Ovary (tissue), 9 donors: ENCODE measurements around the gene GNGT1. TPM values are rescaled to one million over a fixed set of nuclear protein-coding genes. Genes with fewer than 3 reads are reported as not detected.
A peak's percentile ranks its signal among the peaks of the same experiment; 100 is the strongest.

Source experiments
- DNase-seq, 5 donors: peaks; one replicate each; pipeline ENCODE4 v3.0.0-alpha.2; 2019 to 2020
- H3K27ac ChIP-seq, 2 donors: fragments of 200-600 bp; one replicate each; pipeline versions ENCODE4 v1.5.1 to v1.8.0; 2019 to 2022
- H3K27me3 ChIP-seq: fragments of 200-600 bp; one replicate; pipeline ENCODE4 v1.8.0; 2022
- H3K36me3 ChIP-seq: fragments of 200-600 bp; sonication (generic); one replicate; pipeline ENCODE4 v1.5.1; 2019
- H3K4me1 ChIP-seq: one replicate; pipeline ENCODE4 v1.8.1; 2013; ENCODE audit warnings: mild to moderate bottlenecking, moderate library complexity; ENCODE audit not compliant: insufficient read depth
- H3K4me3 ChIP-seq: fragments of 200-600 bp; sonication (generic); one replicate; pipeline ENCODE4 v1.5.1; 2017
- H3K9me3 ChIP-seq, 2 donors: fragments of 200-600 bp in 1 of 2; sonication (generic) in 1 of 2; one replicate each; pipeline versions ENCODE4 v1.5.1 to v1.8.1; 2013 to 2019; ENCODE audit warnings: mild to moderate bottlenecking in 1 of 2, moderate library complexity in 1 of 2
- CTCF ChIP-seq, 3 donors: fragments of 450-650 bp in 2 of 3; fragments of 200-600 bp in 1 of 3; IDR thresholded peaks; one replicate each; pipeline versions ENCODE4 v1.5.1 to v1.8.0; 2016 to 2022; ENCODE audit warnings: antibody characterized with exemption in 3 of 3, mild to moderate bottlenecking in 1 of 3
- EP300 ChIP-seq: sonication (generic); formaldehyde crosslinking; IDR thresholded peaks from one replicate; pipeline ENCODE4 v1.6.1; 2017; ENCODE audit warnings: antibody characterized with exemption
- POLR2A ChIP-seq: fragments of 450-650 bp; IDR thresholded peaks from one replicate; pipeline ENCODE4 v1.6.1; 2017; ENCODE audit warnings: antibody characterized with exemption, mild to moderate bottlenecking, moderate library complexity
- WGBS, 3 donors: extraction: QIAGEN DNeasy Blood & Tissue Kit in 1 of 3; methylation state at CpG; one replicate each; pipeline versions ENCODE4 v1.1.5 to v1.1.7; 2013 to 2017; 5-methylcytosine and 5-hydroxymethylcytosine counted together
- intact Hi-C, 4 donors: fragments of 100-400 bp; cut with DNase I; formaldehyde crosslinking; loops; one replicate each; pipeline versions ENCODE4 v1.11.0 to v1.15.1; 2022 to 2023
- polyA plus RNA-seq, 2 donors: library from polyadenylated mRNA; stranded (reverse); fragments of 200-250 nt in 1 of 2; fragments of 350-450 nt in 1 of 2; fragmentation: Illumina TruSeq in 1 of 2; extraction: RNeasy Lipid Tissue Mini Kit (QIAGEN cat#74804) in 1 of 2; gene quantifications; one replicate each; pipeline ENCODE4 v1.2.3, GENCODE V29; 2013 to 2014
- total RNA-seq, 7 donors: library from RNA; depleted of rRNA in 2 of 7; stranded (reverse); fragments of >200 nt in 2 of 7; fragmentation: NEBNext Ultra II Directional in 3 of 7; extraction: Animal tissue kit (Norgen Biotek cat#: 25700) in 3 of 7; gene quantifications; one replicate each; pipeline versions ENCODE4 v1.1.0 to v1.2.4, GENCODE V29; 2016 to 2023
- donor health status: DM: no; HTN: no; CAD: no; lungs with moderate emphysema.
- donor health status: DM: no; HTN: no; CAD: no.
- donor health status: Bipolar disorder and iron deficiency.
- donor health status: DM: yes; HTN: yes; CAD: no.
- donor health status: DM: no; HTN: no; CAD: no.
- donor health status: DM: yes; HTN: yes; CAD: no.

GNGT1 gene
- total and polyA plus RNA-seq, 9 donors, result 0.41 to 0.92 (median 0.68) TPM; not detected in 4

- TF ChIP-seq EP300 (no peak), POLR2A (no peak), CTCF (IDR thresholded peaks at IDR 0.05) (no peak)
- intact Hi-C loops, result loop anchor here in 1 of 4 donors (5.0 kb wide), 1 partner anchor 488 kb away; no protein-coding TSS in a partner anchor
Measured at GRCh38 chr7:93923942-93924341, 17.6 kb downstream of the GNGT1 start.

GRCh38 chr7:93926800-93927199 lies 20.4 kb downstream of the GNGT1 start:
- DNase-seq, result no peak
- 66 to 71% (median 67%) methylated on average over 1 of the region's 1 CpG for WGBS, 3 donors
- intact Hi-C loops, result no loop called here
- TF ChIP-seq EP300 (no peak), CTCF (IDR thresholded peaks at IDR 0.05) (no peak), POLR2A (no peak)
- Histone ChIP-seq H3K27ac (peak overlapping the region in 1 of 2 donors; percentile 64), H3K27me3 (no peaks in the 10 kb centered on the region), H3K9me3 (no peaks in the 10 kb centered on the region), H3K36me3 (no peaks in the 10 kb centered on the region), H3K4me3 (no peak overlapping the region), H3K4me1 (peaks cover 2% of the 10 kb centered on the region)

More at GRCh38 chr7:93923942-93924341, 17.6 kb downstream of the GNGT1 start:
- no peaks in the 10 kb centered on the region for H3K36me3 ChIP-seq
- H3K9me3 ChIP-seq, result no peaks in the 10 kb centered on the region
- 3 to 9% (median 5%) methylated on average over 1 of the region's 1 CpG for WGBS, 3 donors
- no peak for DNase-seq
- H3K4me3 ChIP-seq, result peak overlapping the region; percentile 80
- peaks cover 3% of the 10 kb centered on the region for H3K4me1 ChIP-seq
- H3K27me3 ChIP-seq, result no peaks in the 10 kb centered on the region
- H3K27ac ChIP-seq, result peak overlapping the region; percentile 13 to 91

- H3K36me3 ChIP-seq, result no peaks in the 10 kb centered on the region
- no peak for TF ChIP-seq EP300
- TF ChIP-seq CTCF (IDR thresholded peaks at IDR 0.05), result no peak
- no peak for TF ChIP-seq POLR2A
- DNase-seq, result no peak
- H3K4me1 ChIP-seq, result peaks cover 2% of the 10 kb centered on the region
- no peaks in the 10 kb centered on the region for H3K9me3 ChIP-seq
- intact Hi-C loops, result no loop called here
- H3K4me3 ChIP-seq, result no peak overlapping the region
- 62 to 76% (median 63%) methylated on average over 3 of the region's 3 CpGs for WGBS, 3 donors
- H3K27me3 ChIP-seq, result no peaks in the 10 kb centered on the region
- peak overlapping the region in 1 of 2 donors; percentile 64 for H3K27ac ChIP-seq
Measured at GRCh38 chr7:93927585-93927984, 21.2 kb downstream of the GNGT1 start.

- TF ChIP-seq POLR2A (no peak), EP300 (no peak), CTCF (IDR thresholded peaks at IDR 0.05) (no peak)
- no peak for DNase-seq
- no peaks in the 10 kb centered on the region for H3K9me3 ChIP-seq
- H3K36me3 ChIP-seq, result no peaks in the 10 kb centered on the region
- intact Hi-C loops, result no loop called here
- H3K4me3 ChIP-seq, result no peak overlapping the region
- peaks cover 2% of the 10 kb centered on the region for H3K4me1 ChIP-seq
- no peak overlapping the region for H3K27ac ChIP-seq
- WGBS, 3 donors, result 62 to 79% (median 76%) methylated on average over 3 of the region's 3 CpGs
- H3K27me3 ChIP-seq, result no peaks in the 10 kb centered on the region
Measured at GRCh38 chr7:93931655-93932054, 25.3 kb downstream of the GNGT1 start.
